Cardiac muscle cell (in vitro differentiated cells and primary cell): ENCODE results near the gene TBXAS1. TPM values are rescaled to one million over a fixed set of nuclear protein-coding genes. Genes with fewer than 3 reads are reported as not detected.

Experiments used
- DNase-seq, 2 donors: peaks; one replicate each; pipeline versions ENCODE4 v3.0.0 to v3.0.0-alpha.2; 2010 to 2017; ENCODE audit warnings: low read depth in 1 of 2, low spot score in 1 of 2
- H3K27ac ChIP-seq: fragments of 200-600 bp; sonication (generic); 2 replicates; pipeline ENCODE4 v1.5.1; 2016
- H3K27me3 ChIP-seq: fragments of 200-600 bp; sonication (generic); 2 replicates; pipeline ENCODE4 v1.6.0; 2016; ENCODE audit warnings: control low read depth
- H3K36me3 ChIP-seq: fragments of 200-600 bp; sonication (generic); 2 replicates; pipeline ENCODE4 v1.5.1; 2016; ENCODE audit warnings: control low read depth
- H3K4me1 ChIP-seq: fragments of 200-600 bp; sonication (generic); 2 replicates; pipeline ENCODE4 v1.8.1; 2017; ENCODE audit warnings: low read depth, mild to moderate bottlenecking, mixed run types
- H3K4me3 ChIP-seq: fragments of 200-600 bp; sonication (generic); 2 replicates; pipeline ENCODE4 v1.5.1; 2016; ENCODE audit warnings: mild to moderate bottlenecking
- H3K9me3 ChIP-seq: fragments of 200-600 bp; sonication (generic); 2 replicates; pipeline ENCODE4 v1.5.1; 2017; ENCODE audit warnings: low read depth, mild to moderate bottlenecking, control low read depth
- CTCF ChIP-seq: IDR thresholded peaks from 2 replicates; pipeline ENCODE4 v1.5.1; 2012; ENCODE audit warnings: low read depth, mild to moderate bottlenecking, low read length
- polyA plus RNA-seq: library from polyadenylated mRNA; unstranded; fragments of >200 nt; fragmentation: Nextera tagmentation; extraction: Ambion mirVana; gene quantifications from 2 replicates; pipeline ENCODE4 v1.2.1, GENCODE V29; 2016
- total RNA-seq: library from RNA; depleted of rRNA; stranded (reverse); fragments of >200 nt; gene quantifications from 2 replicates; pipeline ENCODE4 v1.2.3, GENCODE V29; 2016

TBXAS1 gene
- total and polyA plus RNA-seq, 2 experiments from 2014 or later: 0.83 to 6.2 TPM

GRCh38 chr7:140068033-140068432 is 239.0 kb downstream of the TBXAS1 start:
- Histone ChIP-seq H3K27me3 (peaks cover 10% of the 10 kb centered on the region), H3K27ac (no peak overlapping the region), H3K4me3 (no peak overlapping the region), H3K4me1 (no peaks in the 10 kb centered on the region), H3K36me3 (no peaks in the 10 kb centered on the region), H3K9me3 (no peaks in the 10 kb centered on the region)
- DNase-seq: no peak
- no peak for TF ChIP-seq CTCF

GRCh38 chr7:140069298-140069949 is 240.4 kb downstream of the TBXAS1 start:
- TF ChIP-seq CTCF: no peak
- H3K27me3 ChIP-seq: no peaks in the 10 kb centered on the region
- no peaks in the 10 kb centered on the region for H3K4me1 ChIP-seq
- H3K36me3 ChIP-seq: no peaks in the 10 kb centered on the region
- DNase-seq: no peak
- H3K4me3 ChIP-seq: no peak overlapping the region
- no peak overlapping the region for H3K27ac ChIP-seq
- H3K9me3 ChIP-seq: no peaks in the 10 kb centered on the region

Other genes starting within 250 kb of the TBXAS1 start
- gene HIPK2, start 51.3 kb upstream of the TBXAS1 start, total RNA-seq: 35.9 and 47.0 TPM in 2 replicates
- 23.2 and 29.6 TPM in 2 replicates for gene HIPK2, start 51.3 kb upstream of the TBXAS1 start, polyA plus RNA-seq
- gene PARP12, start 233.7 kb downstream of the TBXAS1 start, total RNA-seq: 1.1 and 2.2 TPM in 2 replicates
- gene PARP12, start 233.7 kb downstream of the TBXAS1 start, polyA plus RNA-seq: 0.45 and 1.3 TPM in 2 replicates